ENCODE data around the gene ARID1B. TPM values are rescaled to one million over a fixed set of nuclear protein-coding genes. Genes with fewer than 3 reads are reported as not detected.

Gene ARID1B
- total RNA-seq, 1 donor from 2014 or later = 97.2 TPM

DNA sequence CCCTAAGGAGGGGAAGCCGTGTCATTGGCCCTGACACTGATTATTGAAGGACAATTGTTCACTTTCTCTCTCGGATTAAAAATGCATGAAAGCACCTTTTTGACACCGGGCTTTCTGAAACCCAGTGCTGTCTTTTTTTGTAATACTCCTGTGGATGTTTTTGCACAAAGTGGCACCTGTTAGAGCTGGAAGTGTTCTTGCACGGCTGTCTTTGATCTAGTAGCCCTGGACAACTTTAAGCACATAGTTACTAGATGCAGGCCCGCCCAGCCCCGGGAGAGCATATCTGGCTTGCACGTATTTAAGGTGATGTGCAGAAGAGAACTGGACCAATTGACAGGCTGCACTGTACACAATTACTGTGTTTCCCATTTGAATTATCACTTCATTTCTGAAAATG, 72.6 kb downstream of the ARID1B start:
- Mint-ChIP-seq H3K27me3 (no peaks in the 10 kb centered on the region), H3K27ac (no peak overlapping the region), H3K4me1 (ENCODE audit: unreplicated experiment) (peaks cover 65% of the 10 kb centered on the region), H3K4me3 (no peak overlapping the region), H3K36me3 (peaks cover 8% of the 10 kb centered on the region), H3K9me3 (peaks cover 3% of the 10 kb centered on the region)
- no peak for DNase-seq (ENCODE audit: extremely low spot score, unreplicated experiment)
- no peak for TF ChIP-seq CTCF (conservative IDR thresholded peaks at IDR 0.05)

DNA sequence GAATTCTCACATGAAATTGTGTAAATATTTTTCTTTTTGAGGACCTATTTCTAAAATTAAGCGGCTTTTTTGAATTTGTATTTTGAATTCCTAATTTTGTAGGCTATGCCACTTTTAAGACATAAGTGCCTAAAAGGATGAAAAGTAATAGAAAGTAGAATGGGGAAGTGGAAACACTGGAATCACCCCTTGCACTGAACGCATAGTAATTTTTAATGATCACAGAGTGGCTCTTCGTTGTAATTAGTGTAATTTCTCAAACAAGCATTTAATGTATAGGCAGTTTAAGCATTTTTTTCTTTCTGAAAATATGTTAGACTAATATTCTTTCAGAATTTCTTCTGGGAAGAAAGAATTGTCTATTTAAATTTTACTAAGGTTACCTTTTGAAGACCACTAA, 73.2 kb downstream of the ARID1B start:
- peaks cover 3% of the 10 kb centered on the region for H3K9me3 Mint-ChIP-seq
- no peak overlapping the region for H3K4me3 Mint-ChIP-seq
- H3K4me1 Mint-ChIP-seq (ENCODE audit: unreplicated experiment) = peaks cover 62% of the 10 kb centered on the region
- peaks cover 8% of the 10 kb centered on the region for H3K36me3 Mint-ChIP-seq
- no peak for TF ChIP-seq CTCF (conservative IDR thresholded peaks at IDR 0.05)
- no peak overlapping the region for H3K27ac Mint-ChIP-seq
- DNase-seq (ENCODE audit: extremely low spot score, unreplicated experiment) = no peak
- H3K27me3 Mint-ChIP-seq = no peaks in the 10 kb centered on the region

DNA sequence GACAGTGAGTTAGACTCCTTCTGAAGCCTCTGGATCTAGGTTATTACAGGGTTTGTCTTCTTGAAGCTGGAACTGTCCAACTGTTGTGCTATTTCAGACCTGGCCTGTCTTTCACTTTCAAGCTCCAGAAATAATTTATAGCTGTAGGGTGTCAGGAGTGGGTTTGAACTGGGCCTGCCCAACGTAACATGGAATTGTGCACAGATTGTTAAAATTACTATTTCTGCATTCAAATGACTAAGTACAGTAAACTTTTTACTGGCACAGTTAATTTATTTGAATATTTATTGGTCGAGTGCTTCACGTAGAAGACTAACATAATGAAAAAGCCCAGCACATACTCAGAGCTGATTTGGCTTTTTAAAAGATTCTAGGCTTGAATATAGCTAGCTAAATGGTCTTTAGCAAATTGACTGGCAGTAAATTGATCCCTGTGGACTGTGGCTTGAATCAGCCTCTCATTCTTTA, 74.3 kb downstream of the ARID1B start:
- no peak overlapping the region for H3K27ac Mint-ChIP-seq
- peaks cover 56% of the 10 kb centered on the region for H3K4me1 Mint-ChIP-seq (ENCODE audit: unreplicated experiment)
- H3K27me3 Mint-ChIP-seq = no peaks in the 10 kb centered on the region
- TF ChIP-seq CTCF (conservative IDR thresholded peaks at IDR 0.05) = no peak
- peaks cover 8% of the 10 kb centered on the region for H3K36me3 Mint-ChIP-seq
- H3K4me3 Mint-ChIP-seq = no peak overlapping the region
- DNase-seq (ENCODE audit: extremely low spot score, unreplicated experiment) = no peak
- no peaks in the 10 kb centered on the region for H3K9me3 Mint-ChIP-seq

GRCh38 chr6:156852147-156852857, 75.1 kb downstream of the ARID1B start:
- peak; percentile 31 for TF ChIP-seq CTCF (conservative IDR thresholded peaks at IDR 0.05)
- Mint-ChIP-seq H3K9me3 (no peaks in the 10 kb centered on the region), H3K27me3 (no peaks in the 10 kb centered on the region), H3K4me3 (no peak overlapping the region), H3K36me3 (peaks cover 3% of the 10 kb centered on the region), H3K27ac (peak overlapping the region; percentile 68), H3K4me1 (ENCODE audit: unreplicated experiment) (peaks cover 53% of the 10 kb centered on the region)
- DNase-seq (ENCODE audit: extremely low spot score, unreplicated experiment) = no peak

- no peak overlapping the region for H3K4me3 Mint-ChIP-seq
- no peak for TF ChIP-seq CTCF (conservative IDR thresholded peaks at IDR 0.05)
Observed at GRCh38 chr6:156852858-156853216, 75.7 kb downstream of the ARID1B start.

More at GRCh38 chr6:156852858-156853216, 75.7 kb downstream of the ARID1B start:
- Mint-ChIP-seq H3K27me3 (no peaks in the 10 kb centered on the region), H3K9me3 (no peaks in the 10 kb centered on the region), H3K36me3 (peaks cover 5% of the 10 kb centered on the region), H3K4me1 (ENCODE audit: unreplicated experiment) (peaks cover 50% of the 10 kb centered on the region), H3K27ac (peak overlapping the region; percentile 68)
- no peak for DNase-seq (ENCODE audit: extremely low spot score, unreplicated experiment)
